Gastrocnemius medialis (tissue), 4 donors: ENCODE data around the gene JCAD. TPM values are rescaled to one million over a fixed set of nuclear protein-coding genes. Genes with fewer than 3 reads are reported as not detected.

ENCODE experiments used
- ATAC-seq, 2 donors: fragments of 150-250 bp; one replicate each; pipeline ENCODE4 v1.9.1; 2016
- DNase-seq, 2 donors: peaks; one replicate each; pipeline ENCODE4 v3.0.0-alpha.2; 2019
- H3K27ac ChIP-seq, 4 donors: fragments of 200-600 bp; sonication (generic); 1 replicate in 1 of 4; 2 replicates in 3 of 4; pipeline ENCODE4 v1.5.1; 2016 to 2018; ENCODE audit warnings: mild to moderate bottlenecking in 2 of 4, moderate library complexity in 1 of 4
- H3K27me3 ChIP-seq, 3 donors: fragments of 200-600 bp; sonication (generic) in 2 of 3; 1 replicate in 1 of 3; 2 replicates in 2 of 3; pipeline versions ENCODE4 v1.5.1 to v1.6.0; 2016 to 2019; ENCODE audit warnings: mild to moderate bottlenecking in 1 of 3, moderate library complexity in 1 of 3
- H3K36me3 ChIP-seq, 2 donors: fragments of 200-600 bp; sonication (generic) in 1 of 2; one replicate each; pipeline ENCODE4 v1.5.1; 2017 to 2018
- H3K4me1 ChIP-seq, 2 donors: fragments of 200-600 bp; sonication (generic) in 1 of 2; one replicate each; pipeline ENCODE4 v1.5.1; 2016 to 2017; ENCODE audit warnings: mild to moderate bottlenecking in 2 of 2
- H3K4me3 ChIP-seq, 4 donors: fragments of 200-600 bp; sonication (generic) in 3 of 4; 1 replicate in 1 of 4; 2 replicates in 3 of 4; pipeline ENCODE4 v1.5.1; 2016 to 2019; ENCODE audit warnings: mild to moderate bottlenecking in 2 of 4
- H3K9me3 ChIP-seq, 3 donors: fragments of 200-600 bp; sonication (generic) in 2 of 3; 1 replicate in 1 of 3; 2 replicates in 2 of 3; pipeline ENCODE4 v1.5.1; 2016 to 2019
- POLR2A ChIP-seq, 2 donors: fragments of 450-650 bp; IDR thresholded peaks; one replicate each; pipeline ENCODE4 v1.6.1; 2017; ENCODE audit warnings: antibody characterized with exemption in 2 of 2, mild to moderate bottlenecking in 2 of 2, moderate library complexity in 2 of 2
- in situ Hi-C, 4 donors: fragments of 200-750 bp; cut with MboI; loops; one replicate each; pipeline versions ENCODE4 v1.15.0 to v1.8.0; 2017; ENCODE audit warnings: low sequenced_read_pairs in 4 of 4
- intact Hi-C: fragments of 100-400 bp; cut with DNase I; formaldehyde crosslinking; loops from one replicate; pipeline ENCODE4 v1.15.1; 2023; ENCODE audit warnings: low total_unique reads
- total RNA-seq, 4 donors: library from RNA; depleted of rRNA; stranded (reverse); fragments of >200 nt; gene quantifications; one replicate each; pipeline versions ENCODE4 v1.1.0 to v1.2.3, GENCODE V29; 2016
- TF ChIP-seq, protein P1 (sequence below), 5 experiments: fragments of 450-650 bp in 3 of 5; fragments of 200-600 bp in 2 of 5; sonication (generic) in 2 of 5; IDR thresholded peaks in 4 of 5; conservative IDR thresholded peaks in 1 of 5; 1 replicate in 4 of 5; 2 replicates in 1 of 5; pipeline ENCODE4 v1.5.1; 2016 to 2019; ENCODE audit warnings: antibody characterized with exemption in 5 of 5, mild to moderate bottlenecking in 3 of 5, moderate library complexity in 3 of 5

Gene JCAD
- total RNA-seq, 4 donors from 2014 or later: 6.0 to 12.1 (median 6.5) TPM

DNA sequence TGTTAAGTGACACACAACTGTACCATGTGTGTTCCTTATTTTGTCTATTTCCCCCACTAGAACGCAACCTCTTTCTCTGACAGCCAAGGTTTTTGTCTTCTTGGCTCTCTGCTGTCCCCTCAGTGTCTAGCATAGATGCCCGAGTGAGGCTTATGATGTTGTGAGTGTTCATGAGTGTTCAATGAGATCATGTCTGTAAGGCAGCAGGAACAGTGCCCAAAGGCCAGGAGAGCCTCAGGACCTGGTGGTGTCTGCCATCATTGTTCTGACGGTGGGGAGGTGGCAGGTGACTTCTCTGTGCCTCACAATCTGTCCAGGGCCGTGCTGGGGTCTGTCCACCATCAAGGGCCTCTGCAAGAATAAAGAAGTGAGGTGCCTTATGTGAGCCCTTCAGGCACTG lies 66.5 kb downstream of the JCAD start:
- ATAC-seq: no peak
- no peaks in the 10 kb centered on the region for H3K36me3 ChIP-seq
- no peak for DNase-seq
- no peak overlapping the region for H3K27ac ChIP-seq
- H3K4me1 ChIP-seq: peaks cover 21 to 27% of the 10 kb centered on the region in 2 donors
- no peaks in the 10 kb centered on the region for H3K9me3 ChIP-seq
- in situ Hi-C loops: loop anchor here in 2 of 4 donors (10.0 kb wide), 2 partner anchors 242 to 252 kb away; no protein-coding TSS in a partner anchor
- TF ChIP-seq, protein P1, sequence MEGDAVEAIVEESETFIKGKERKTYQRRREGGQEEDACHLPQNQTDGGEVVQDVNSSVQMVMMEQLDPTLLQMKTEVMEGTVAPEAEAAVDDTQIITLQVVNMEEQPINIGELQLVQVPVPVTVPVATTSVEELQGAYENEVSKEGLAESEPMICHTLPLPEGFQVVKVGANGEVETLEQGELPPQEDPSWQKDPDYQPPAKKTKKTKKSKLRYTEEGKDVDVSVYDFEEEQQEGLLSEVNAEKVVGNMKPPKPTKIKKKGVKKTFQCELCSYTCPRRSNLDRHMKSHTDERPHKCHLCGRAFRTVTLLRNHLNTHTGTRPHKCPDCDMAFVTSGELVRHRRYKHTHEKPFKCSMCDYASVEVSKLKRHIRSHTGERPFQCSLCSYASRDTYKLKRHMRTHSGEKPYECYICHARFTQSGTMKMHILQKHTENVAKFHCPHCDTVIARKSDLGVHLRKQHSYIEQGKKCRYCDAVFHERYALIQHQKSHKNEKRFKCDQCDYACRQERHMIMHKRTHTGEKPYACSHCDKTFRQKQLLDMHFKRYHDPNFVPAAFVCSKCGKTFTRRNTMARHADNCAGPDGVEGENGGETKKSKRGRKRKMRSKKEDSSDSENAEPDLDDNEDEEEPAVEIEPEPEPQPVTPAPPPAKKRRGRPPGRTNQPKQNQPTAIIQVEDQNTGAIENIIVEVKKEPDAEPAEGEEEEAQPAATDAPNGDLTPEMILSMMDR (IDR thresholded peaks at IDR 0.05 in 4 of 5, conservative IDR thresholded peaks at IDR 0.05 in 1 of 5): no peak
- TF ChIP-seq POLR2A (IDR thresholded peaks at IDR 0.05): no peak
- no peak overlapping the region for H3K4me3 ChIP-seq
- intact Hi-C loops: no loop called here
- no peaks in the 10 kb centered on the region for H3K27me3 ChIP-seq

DNA sequence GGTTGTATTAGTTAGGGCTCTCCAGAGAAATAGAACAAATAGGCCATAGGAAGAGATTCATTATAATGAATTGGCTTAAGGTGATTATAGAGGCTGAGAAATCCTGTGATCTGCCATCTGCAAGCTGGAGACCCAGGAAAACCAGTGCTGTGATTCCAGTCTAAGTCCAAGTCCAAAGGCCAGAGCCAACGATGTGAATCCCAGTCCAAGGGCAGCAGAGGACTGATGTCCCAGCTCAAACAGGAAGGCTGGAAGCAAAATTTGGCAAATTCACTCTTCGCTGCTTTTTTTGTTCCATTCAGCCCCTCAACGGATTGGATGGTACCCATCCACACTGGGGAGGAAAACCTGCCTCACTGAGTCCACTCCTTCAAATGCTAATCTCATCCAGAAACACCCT lies 68.0 kb downstream of the JCAD start:
- Histone ChIP-seq H3K9me3 (no peaks in the 10 kb centered on the region), H3K27ac (no peak overlapping the region), H3K27me3 (no peaks in the 10 kb centered on the region), H3K4me3 (no peak overlapping the region), H3K36me3 (no peaks in the 10 kb centered on the region), H3K4me1 (peaks cover 11 to 17% of the 10 kb centered on the region in 2 donors)
- TF ChIP-seq, protein P1 (IDR thresholded peaks at IDR 0.05 in 4 of 5, conservative IDR thresholded peaks at IDR 0.05 in 1 of 5): no peak
- no peak for TF ChIP-seq POLR2A (IDR thresholded peaks at IDR 0.05)
- intact Hi-C loops (no loop called here), in situ Hi-C loops (loop anchor here in 2 of 4 donors (10.0 kb wide), 2 partner anchors 243 to 253 kb away; no protein-coding TSS in a partner anchor)
- DNase-seq: no peak
- ATAC-seq: no peak

DNA sequence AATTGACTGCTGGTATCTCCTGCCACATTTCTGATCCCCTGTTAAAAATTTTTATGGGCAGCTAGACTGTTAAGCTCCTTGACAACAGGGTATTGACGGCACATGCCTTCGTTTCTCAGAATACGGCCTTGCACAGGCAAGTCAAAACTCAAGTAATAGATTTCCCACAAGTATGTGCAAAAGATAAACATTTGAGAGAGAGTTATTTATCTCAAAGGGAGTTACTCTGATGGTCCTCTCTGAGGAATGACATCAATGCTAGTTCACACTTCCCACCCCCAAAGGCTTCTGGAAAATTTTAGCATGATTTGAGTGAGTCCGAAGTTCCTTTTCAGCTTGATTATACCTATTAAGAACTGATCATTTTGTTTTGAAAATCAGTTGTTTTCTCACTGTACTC lies 71.9 kb downstream of the JCAD start:
- H3K9me3 ChIP-seq: no peaks in the 10 kb centered on the region
- no peaks in the 10 kb centered on the region for H3K36me3 ChIP-seq
- no peak overlapping the region for H3K27ac ChIP-seq
- no peaks in the 10 kb centered on the region for H3K4me1 ChIP-seq
- DNase-seq: no peak
- TF ChIP-seq POLR2A (IDR thresholded peaks at IDR 0.05): no peak
- TF ChIP-seq, protein P1 (IDR thresholded peaks at IDR 0.05 in 4 of 5, conservative IDR thresholded peaks at IDR 0.05 in 1 of 5): no peak
- H3K27me3 ChIP-seq: no peaks in the 10 kb centered on the region
- intact Hi-C loops (no loop called here), in situ Hi-C loops (no loop called here)
- ATAC-seq: no peak
- H3K4me3 ChIP-seq: no peak overlapping the region

DNA sequence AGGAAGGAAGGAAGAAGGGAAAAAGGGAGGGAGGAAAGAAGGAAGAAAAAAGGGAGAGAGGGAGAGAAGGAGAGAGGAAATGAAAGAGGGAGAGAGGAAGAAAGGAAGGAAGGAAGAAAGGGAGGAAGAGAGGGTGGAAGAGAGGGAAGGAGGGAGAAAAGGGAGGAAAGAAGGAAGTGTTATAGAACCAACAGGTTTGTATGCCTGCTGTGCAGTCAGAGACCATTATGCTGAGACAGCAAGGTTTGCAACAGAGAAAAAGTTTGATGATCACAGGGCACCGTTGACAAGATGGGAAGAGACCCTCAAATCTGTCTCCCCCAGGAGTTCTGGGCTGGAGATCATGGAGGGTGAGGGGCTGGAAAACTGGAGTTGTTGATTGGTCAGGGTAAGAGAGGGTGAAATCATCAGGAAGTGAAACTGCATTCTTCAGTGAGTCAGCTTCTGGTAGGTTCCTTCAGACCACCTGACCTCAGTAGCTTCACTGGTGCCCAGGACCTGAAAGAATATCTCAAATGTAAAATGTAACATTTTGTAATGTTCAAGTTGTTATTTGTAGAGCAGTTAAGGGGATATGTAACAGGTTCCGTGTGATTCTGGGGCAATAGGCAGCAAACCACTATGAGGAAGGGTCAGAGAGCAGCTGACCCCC lies 76.3 kb downstream of the JCAD start:
- no peak for ATAC-seq
- H3K4me1 ChIP-seq: peaks cover 0 to 11% of the 10 kb centered on the region in 2 donors
- H3K36me3 ChIP-seq: no peaks in the 10 kb centered on the region
- in situ Hi-C loops: no loop called here
- TF ChIP-seq, protein P1 (IDR thresholded peaks at IDR 0.05 in 4 of 5, conservative IDR thresholded peaks at IDR 0.05 in 1 of 5): no peak
- TF ChIP-seq POLR2A (IDR thresholded peaks at IDR 0.05): no peak
- H3K9me3 ChIP-seq: no peaks in the 10 kb centered on the region
- no peak overlapping the region for H3K27ac ChIP-seq
- intact Hi-C loops: no loop called here
- DNase-seq: no peak
- H3K4me3 ChIP-seq: no peak overlapping the region
- no peaks in the 10 kb centered on the region for H3K27me3 ChIP-seq
